Endothelial cell of umbilical vein (primary cell): Measurements from ENCODE around the gene HCFC1. TPM values are rescaled to one million over a fixed set of nuclear protein-coding genes. Genes with fewer than 3 reads are reported as not detected.

ENCODE experiments used
- BruUV-seq: library from RNA; stranded (reverse); fragments of 400-500 nt; replicated peaks from 2 replicates; lab custom pipeline; 2021; lab: Mats Ljungman, UMichigan
- CTCF ChIA-PET: fragments of 300-600, 350-600 bp; sonication (Branson Sonifier 250); formaldehyde crosslinking; loops from one replicate; lab custom pipeline; 2021; ENCODE audit warnings: antibody characterized with exemption, inconsistent platforms; lab: Charles Lee
- POLR2A ChIA-PET: fragments of 300-600, 350-600 bp; sonication (Branson Sonifier 250); formaldehyde crosslinking; loops from one replicate; lab custom pipeline; 2021; ENCODE audit warnings: antibody characterized with exemption, inconsistent platforms; lab: Charles Lee
- DNase-seq: peaks from one replicate; pipeline ENCODE4 v3.0.0-alpha.2; 2011; ENCODE audit warnings: low read depth, low spot score
- FAIRE-seq: peaks from 2 replicates; lab custom pipeline; 2011; peaks lifted over from hg19 to GRCh38; lab: Jason Lieb, UNC
- H2AFZ ChIP-seq: 2 replicates; pipeline ENCODE4 v1.6.0; 2012; ENCODE audit warnings: low read depth, low read length, control low read depth, inconsistent platforms
- H3K27ac ChIP-seq: 2 replicates; pipeline ENCODE4 v1.5.1; 2011; ENCODE audit warnings: low read depth, mild to moderate bottlenecking, control low read depth, low read length, moderate library complexity; ENCODE audit not compliant: insufficient read depth
- H3K27me3 ChIP-seq, 2 experiments: 2 replicates each; pipeline versions ENCODE4 v1.6.0 to v1.6.1; 2011; ENCODE audit warnings: low read length in 2 of 2, mixed read lengths in 1 of 2; ENCODE audit not compliant: control insufficient read depth in 2 of 2, insufficient read depth in 2 of 2
- H3K36me3 ChIP-seq, 2 experiments: 2 replicates in 1 of 2; 3 replicates in 1 of 2; pipeline ENCODE4 v1.5.1; 2011; ENCODE audit warnings: low read length in 2 of 2, mild to moderate bottlenecking in 1 of 2, moderate library complexity in 1 of 2; ENCODE audit not compliant: control insufficient read depth in 2 of 2, insufficient read depth in 2 of 2; ENCODE audit errors: extremely low read depth in 1 of 2
- H3K4me1 ChIP-seq: 3 replicates; pipeline ENCODE4 v1.5.1; 2011; ENCODE audit warnings: mild to moderate bottlenecking, low read length; ENCODE audit not compliant: control insufficient read depth, insufficient read depth; ENCODE audit errors: extremely low read depth
- H3K4me2 ChIP-seq: 2 replicates; pipeline ENCODE4 v1.6.1; 2011; ENCODE audit warnings: low read length, control low read depth, mixed read lengths; ENCODE audit not compliant: insufficient read depth
- H3K4me3 ChIP-seq, 3 experiments: fragments of 200-600 bp in 1 of 3; sonication (generic), shearing (Covaris generic) in 1 of 3; replicated peaks in 1 of 3; 2 replicates each; pipeline ENCODE4 v1.5.1; 2011 to 2016; ENCODE audit warnings: control low read depth in 3 of 3, low read length in 3 of 3, mild to moderate bottlenecking in 2 of 3, inconsistent platforms in 1 of 3, low read depth in 1 of 3, moderate library complexity in 1 of 3; ENCODE audit not compliant: insufficient read depth in 1 of 3
- H3K79me2 ChIP-seq: 2 replicates; pipeline ENCODE4 v1.6.0; 2012; ENCODE audit warnings: low read length, inconsistent platforms; ENCODE audit not compliant: control insufficient read depth, insufficient read depth
- H3K9ac ChIP-seq: replicated peaks from 2 replicates; pipeline ENCODE3; 2011; ENCODE audit warnings: low read length, control low read depth; ENCODE audit not compliant: insufficient read depth; ENCODE audit errors: extremely low read depth
- H3K9me1 ChIP-seq: replicated peaks from 3 replicates; pipeline ENCODE4 v1.6.0; 2011; ENCODE audit warnings: mild to moderate bottlenecking, low read length; ENCODE audit not compliant: control insufficient read depth, insufficient read depth; ENCODE audit errors: extremely low read depth
- H3K9me3 ChIP-seq: replicated peaks from 2 replicates; pipeline ENCODE4 v1.5.1; 2012; ENCODE audit warnings: low read length, inconsistent platforms; ENCODE audit not compliant: control insufficient read depth, insufficient read depth
- H4K20me1 ChIP-seq: replicated peaks from 2 replicates; pipeline ENCODE3; 2011; ENCODE audit warnings: mild to moderate bottlenecking, low read length; ENCODE audit not compliant: control insufficient read depth, insufficient read depth; ENCODE audit errors: extremely low read depth
- EZH2 ChIP-seq: IDR thresholded peaks from 2 replicates; pipeline ENCODE4 v1.6.1; 2012; ENCODE audit warnings: borderline replicate concordance, low read depth, mild to moderate bottlenecking, moderate library complexity, low read length, inconsistent platforms; ENCODE audit not compliant: severe bottlenecking
- FOS ChIP-seq: IDR thresholded peaks from 2 replicates; pipeline ENCODE4 v1.6.1; 2011; ENCODE audit warnings: mild to moderate bottlenecking, low read length, moderate library complexity, borderline replicate concordance; ENCODE audit not compliant: insufficient read depth
- GATA2 ChIP-seq: IDR thresholded peaks from 2 replicates; pipeline ENCODE4 v1.7.0; 2011; ENCODE audit warnings: low read depth, mild to moderate bottlenecking, moderate library complexity, mixed read lengths, low read length; ENCODE audit not compliant: insufficient read length, insufficient read depth
- JUN ChIP-seq: IDR thresholded peaks from 2 replicates; pipeline ENCODE4 v1.6.1; 2011; ENCODE audit warnings: borderline replicate concordance, low read depth; ENCODE audit not compliant: insufficient read length, insufficient read depth
- MAX ChIP-seq: IDR thresholded peaks from 2 replicates; pipeline ENCODE4 v1.6.1; 2011; ENCODE audit not compliant: insufficient read depth, insufficient read length
- MYC ChIP-seq: IDR thresholded peaks from one replicate; pipeline ENCODE4 v1.6.1; 2011; ENCODE audit warnings: mild to moderate bottlenecking, low read depth, low read length
- POLR2A ChIP-seq: IDR thresholded peaks from 2 replicates; pipeline ENCODE4 v1.6.1; 2012; ENCODE audit warnings: low read depth, mild to moderate bottlenecking, control low read depth, low read length
- POLR2AphosphoS5 ChIP-seq: IDR thresholded peaks from 2 replicates; pipeline ENCODE4 v1.6.1; 2012; ENCODE audit warnings: low read depth, mild to moderate bottlenecking, control low read depth, low read length, moderate library complexity; ENCODE audit not compliant: insufficient read depth
- dilution Hi-C: fragments of 300-500 bp; cut with MboI; formaldehyde crosslinking; loops from one replicate; pipeline ENCODE4 v1.15.0; 2019; ENCODE audit warnings: low sequenced_read_pairs; ENCODE audit not compliant: extremely low pct_ligation_motif_present
- intact Hi-C: fragments of 100-400 bp; cut with micrococcal nuclease; formaldehyde crosslinking; loops from one replicate; pipeline ENCODE4 v1.10.0; 2022
- polyA plus RNA-seq, 4 experiments: library from polyadenylated mRNA; depleted of rRNA in 3 of 4; stranded (reverse) in 3 of 4; unstranded in 1 of 4; fragments of >200 nt; gene quantifications; 2 replicates each; pipeline versions ENCODE4 v1.2.1 to v1.2.3, GENCODE V29; 2011 to 2012; ENCODE audit warnings: missing spikeins in 1 of 4
- total RNA-seq: library from RNA; stranded (reverse); gene quantifications from 2 replicates; pipeline ENCODE4 v1.2.3, GENCODE V29; 2021
- TF ChIP-seq, protein P1 (sequence below), 2 donors: IDR thresholded peaks; 1 replicate in 1 of 2; 2 replicates in 1 of 2; pipeline ENCODE4 v1.5.1; 2011; ENCODE audit warnings: low read length in 2 of 2, mild to moderate bottlenecking in 2 of 2, moderate library complexity in 2 of 2, control low read depth in 1 of 2, inconsistent platforms in 1 of 2, low read depth in 1 of 2; ENCODE audit not compliant: insufficient read depth in 1 of 2; ENCODE audit errors: extremely low read depth in 1 of 2

HCFC1 gene
- total and polyA plus RNA-seq, 2 donors (not counting 3 experiments of a cell fraction or from before 2014, with no cell fraction given): 15.9 to 85.9 TPM

- H3K36me3 ChIP-seq: peaks cover 0 to 5% of the 10 kb centered on the region in 2 experiments
- no peak overlapping the region for H2AFZ ChIP-seq
- peaks cover 28% of the 10 kb centered on the region for H3K4me1 ChIP-seq
- H3K9ac ChIP-seq: no peak overlapping the region
- CTCF ChIA-PET: interaction anchor here (1.3 to 1.9 kb wide), 3 partner anchors 20 to 46 kb away, joined by 4 to 6 read pairs (median 6); no protein-coding TSS in a partner anchor
- H4K20me1 ChIP-seq: no peaks in the 10 kb centered on the region
- TF ChIP-seq EZH2 (no peak), JUN (no peak), POLR2A (no peak), MAX (no peak), FOS (no peak), GATA2 (no peak), MYC (no peak), POLR2AphosphoS5 (no peak)
- TF ChIP-seq, protein P1, sequence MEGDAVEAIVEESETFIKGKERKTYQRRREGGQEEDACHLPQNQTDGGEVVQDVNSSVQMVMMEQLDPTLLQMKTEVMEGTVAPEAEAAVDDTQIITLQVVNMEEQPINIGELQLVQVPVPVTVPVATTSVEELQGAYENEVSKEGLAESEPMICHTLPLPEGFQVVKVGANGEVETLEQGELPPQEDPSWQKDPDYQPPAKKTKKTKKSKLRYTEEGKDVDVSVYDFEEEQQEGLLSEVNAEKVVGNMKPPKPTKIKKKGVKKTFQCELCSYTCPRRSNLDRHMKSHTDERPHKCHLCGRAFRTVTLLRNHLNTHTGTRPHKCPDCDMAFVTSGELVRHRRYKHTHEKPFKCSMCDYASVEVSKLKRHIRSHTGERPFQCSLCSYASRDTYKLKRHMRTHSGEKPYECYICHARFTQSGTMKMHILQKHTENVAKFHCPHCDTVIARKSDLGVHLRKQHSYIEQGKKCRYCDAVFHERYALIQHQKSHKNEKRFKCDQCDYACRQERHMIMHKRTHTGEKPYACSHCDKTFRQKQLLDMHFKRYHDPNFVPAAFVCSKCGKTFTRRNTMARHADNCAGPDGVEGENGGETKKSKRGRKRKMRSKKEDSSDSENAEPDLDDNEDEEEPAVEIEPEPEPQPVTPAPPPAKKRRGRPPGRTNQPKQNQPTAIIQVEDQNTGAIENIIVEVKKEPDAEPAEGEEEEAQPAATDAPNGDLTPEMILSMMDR (IDR thresholded peaks at IDR 0.05; ENCODE audit: extremely low read depth in 1 of 2, insufficient read depth in 1 of 2, low read depth in 1 of 2, low read length in 2 of 2): no peak
- no TSS peak for BruUV-seq
- H3K27ac ChIP-seq: no peak overlapping the region
- intact Hi-C loops (loop anchor here (1.0 to 2.0 kb wide), 2 partner anchors 15 to 43 kb away; no protein-coding TSS in a partner anchor), dilution Hi-C loops (no loop called here)
- FAIRE-seq: peak; percentile 92
- H3K4me2 ChIP-seq: peak overlapping the region; percentile 70
- H3K4me3 ChIP-seq: no peak overlapping the region
- no peaks in the 10 kb centered on the region for H3K9me1 ChIP-seq
- no peaks in the 10 kb centered on the region for H3K9me3 ChIP-seq
- peaks cover 76% of the 10 kb centered on the region for H3K79me2 ChIP-seq
- POLR2A ChIA-PET: no interaction called here
- no peaks in the 10 kb centered on the region for H3K27me3 ChIP-seq
- DNase-seq: peak; percentile 24
Observed at GRCh38 chrX:153967536-153968224, 3.9 kb downstream of the HCFC1 start.
